PC-9 (cell line): ENCODE measurements around the gene ZNF181. TPM values are rescaled to one million over a fixed set of nuclear protein-coding genes. Genes with fewer than 3 reads are reported as not detected.

Source experiments
- BruUV-seq: library from RNA; stranded (reverse); fragments of 400-500 nt; replicated peaks from 2 replicates; lab custom pipeline; 2021; lab: Mats Ljungman, UMichigan
- CTCF ChIA-PET: fragments of 300-600 bp; sonication (Branson Sonifier 250); formaldehyde crosslinking; loops from one replicate; lab custom pipeline; 2022; ENCODE audit warnings: antibody characterized with exemption; lab: Charles Lee
- POLR2A ChIA-PET: fragments of 300-600 bp; sonication (Branson Sonifier 250); formaldehyde crosslinking; loops from one replicate; lab custom pipeline; 2022; ENCODE audit warnings: antibody characterized with exemption; ENCODE audit not compliant: unreplicated experiment; lab: Charles Lee
- DNase-seq, 2 experiments: peaks; one replicate each; pipeline versions ENCODE4 v3.0.0 to v3.0.0-alpha.2; 2015 to 2022; ENCODE audit warnings: mixed read lengths in 1 of 2
- H2AFZ ChIP-seq: fragments of 200-600 bp; sonication (generic); 2 replicates; pipeline ENCODE4 v1.8.1; 2017; ENCODE audit warnings: antibody characterized with exemption
- H3F3A ChIP-seq: fragments of 200-600 bp; sonication (generic); 2 replicates; pipeline ENCODE4 v1.8.1; 2017; ENCODE audit warnings: antibody characterized with exemption, mild to moderate bottlenecking, low read depth; ENCODE audit not compliant: insufficient read depth
- H3K27ac ChIP-seq: fragments of 200-600 bp; sonication (generic); 2 replicates; pipeline ENCODE4 v1.6.1; 2016; ENCODE audit warnings: mixed run types
- H3K27me3 ChIP-seq: fragments of 200-600 bp; sonication (generic); 2 replicates; pipeline ENCODE4 v1.6.1; 2016; ENCODE audit warnings: low read depth, mixed run types; ENCODE audit not compliant: insufficient read depth
- H3K36me3 ChIP-seq: fragments of 200-600 bp; sonication (generic); 2 replicates; pipeline ENCODE4 v1.6.1; 2016; ENCODE audit warnings: low read depth, mixed run types
- H3K4me1 ChIP-seq: fragments of 200-600 bp; sonication (generic); replicated peaks from 2 replicates; pipeline ENCODE4 v1.6.1; 2016; ENCODE audit warnings: mixed run types; ENCODE audit not compliant: insufficient read depth
- H3K4me2 ChIP-seq: fragments of 200-600 bp; sonication (generic); 2 replicates; pipeline ENCODE4 v1.6.1; 2017; ENCODE audit warnings: mixed run types
- H3K4me3 ChIP-seq: fragments of 200-600 bp; sonication (generic); 2 replicates; pipeline ENCODE4 v1.6.1; 2016; ENCODE audit warnings: mixed run types
- H3K79me2 ChIP-seq: fragments of 200-600 bp; sonication (generic); 2 replicates; pipeline ENCODE4 v1.6.1; 2017; ENCODE audit warnings: low read depth, mixed run types
- H3K9me2 ChIP-seq: fragments of 200-600 bp; sonication (generic); 2 replicates; pipeline ENCODE4 v1.8.1; 2017; ENCODE audit warnings: mild to moderate bottlenecking; ENCODE audit not compliant: insufficient read depth
- H3K9me3 ChIP-seq: fragments of 200-600 bp; sonication (generic); 2 replicates; pipeline ENCODE4 v1.8.1; 2016; ENCODE audit warnings: low read depth; ENCODE audit not compliant: insufficient read depth
- H4K20me1 ChIP-seq: fragments of 200-600 bp; sonication (generic); 2 replicates; pipeline ENCODE4 v1.8.1; 2017; ENCODE audit not compliant: insufficient read depth
- EZH2 ChIP-seq: fragments of 200-600 bp; sonication (generic); IDR thresholded peaks from 2 replicates; pipeline ENCODE4 v1.8.0; 2017; ENCODE audit warnings: antibody characterized with exemption, low read depth
- intact Hi-C: fragments of 100-400 bp; cut with micrococcal nuclease; formaldehyde crosslinking; loops from one replicate; pipeline ENCODE4 v1.10.0; 2022; ENCODE audit not compliant: unreplicated experiment
- total RNA-seq: library from RNA; stranded (reverse); gene quantifications from 2 replicates; pipeline ENCODE4 v1.2.3, GENCODE V29; 2021
- TF ChIP-seq, protein P1 (sequence below): fragments of 200-600 bp; sonication (generic); conservative IDR thresholded peaks from 2 replicates; pipeline ENCODE4 v1.6.1; 2017; ENCODE audit warnings: mixed run types, antibody characterized with exemption, mild to moderate bottlenecking, moderate library complexity

ZNF181 gene
- total RNA-seq, 1 experiment from 2014 or later = 4.7 TPM

GRCh38 chr19:34772697-34773554 lies 38.9 kb downstream of the ZNF181 start, which contains the start of gene ZNF599:
TSS of gene ZNF599 (minus strand) at chr19:34773215. CDS start at chr19:34772841, 374 bp downstream.
- Histone ChIP-seq H3K36me3 (0 out of 2 replicates have a peak, but pooled peaks cover 6% of the 10 kb centered on the region), H3K4me1 (no peaks in the 10 kb centered on the region), H3F3A (no peaks in the 10 kb centered on the region), H3K27me3 (no peaks in the 10 kb centered on the region), H3K79me2 (no peaks in the 10 kb centered on the region), H3K27ac (no peak within 1 kb of the TSS), H2AFZ (peak within 1 kb of the TSS; percentile 98), H3K4me2 (peak within 1 kb of the TSS; percentile 77), H3K9me2 (no peaks in the 10 kb centered on the region), H4K20me1 (no peaks in the 10 kb centered on the region), H3K9me3 (no peaks in the 10 kb centered on the region), H3K4me3 (peak within 1 kb of the TSS; percentile 75)
- DNase-seq = peak; percentile 71 to 84
- intact Hi-C loops = loop anchor here (1.0 kb wide), 1 partner anchor 39 kb away; the partner anchor contains the start of gene ZNF181
- TF ChIP-seq EZH2 = no peak
- TF ChIP-seq, protein P1, sequence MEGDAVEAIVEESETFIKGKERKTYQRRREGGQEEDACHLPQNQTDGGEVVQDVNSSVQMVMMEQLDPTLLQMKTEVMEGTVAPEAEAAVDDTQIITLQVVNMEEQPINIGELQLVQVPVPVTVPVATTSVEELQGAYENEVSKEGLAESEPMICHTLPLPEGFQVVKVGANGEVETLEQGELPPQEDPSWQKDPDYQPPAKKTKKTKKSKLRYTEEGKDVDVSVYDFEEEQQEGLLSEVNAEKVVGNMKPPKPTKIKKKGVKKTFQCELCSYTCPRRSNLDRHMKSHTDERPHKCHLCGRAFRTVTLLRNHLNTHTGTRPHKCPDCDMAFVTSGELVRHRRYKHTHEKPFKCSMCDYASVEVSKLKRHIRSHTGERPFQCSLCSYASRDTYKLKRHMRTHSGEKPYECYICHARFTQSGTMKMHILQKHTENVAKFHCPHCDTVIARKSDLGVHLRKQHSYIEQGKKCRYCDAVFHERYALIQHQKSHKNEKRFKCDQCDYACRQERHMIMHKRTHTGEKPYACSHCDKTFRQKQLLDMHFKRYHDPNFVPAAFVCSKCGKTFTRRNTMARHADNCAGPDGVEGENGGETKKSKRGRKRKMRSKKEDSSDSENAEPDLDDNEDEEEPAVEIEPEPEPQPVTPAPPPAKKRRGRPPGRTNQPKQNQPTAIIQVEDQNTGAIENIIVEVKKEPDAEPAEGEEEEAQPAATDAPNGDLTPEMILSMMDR = no peak
- ChIA-PET POLR2A (interaction anchor here (0.8 kb wide), 1 partner anchor 96 kb away, joined by 3 read pairs; the partner anchor contains the start of gene ZNF302), CTCF (no interaction called here)
- TSS peak; percentile 68 for BruUV-seq

DNA sequence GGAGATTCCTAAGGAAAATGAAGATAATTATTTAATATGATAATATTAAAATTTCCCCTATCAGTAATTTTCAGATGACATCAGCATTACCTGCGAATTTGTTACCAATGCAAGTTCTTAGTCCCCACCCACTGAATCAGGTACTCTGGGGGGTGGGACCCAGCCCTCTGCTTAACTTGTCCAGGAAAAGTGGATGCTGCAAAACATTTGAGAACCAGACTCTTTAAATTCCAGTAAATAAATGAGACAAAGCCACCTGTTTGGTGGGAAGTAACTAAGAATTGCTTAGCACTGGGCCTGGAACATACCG lies 39.5 kb downstream of the ZNF181 start:
- H3K4me3 ChIP-seq = peak overlapping the region; percentile 75; the same call in 1 of the 2 replicates
- H3K36me3 ChIP-seq = 0 out of 2 replicates have a peak, but pooled peaks cover 6% of the 10 kb centered on the region
- H4K20me1 ChIP-seq = no peaks in the 10 kb centered on the region
- BruUV-seq = no TSS peak
- no peaks in the 10 kb centered on the region for H3K27me3 ChIP-seq
- H3K4me1 ChIP-seq = no peaks in the 10 kb centered on the region
- H3K27ac ChIP-seq = no peak overlapping the region
- H2AFZ ChIP-seq = peak overlapping the region; percentile 98
- intact Hi-C loops = loop anchor here (1.0 kb wide), 1 partner anchor 39 kb away; the partner anchor contains the start of gene ZNF181
- ChIA-PET CTCF (no interaction called here), POLR2A (no interaction called here)
- DNase-seq = no peak
- H3K4me2 ChIP-seq = peak overlapping the region; percentile 77
- no peaks in the 10 kb centered on the region for H3K9me2 ChIP-seq
- H3K79me2 ChIP-seq = no peaks in the 10 kb centered on the region
- TF ChIP-seq, protein P1 = no peak
- no peak for TF ChIP-seq EZH2
- H3F3A ChIP-seq = no peaks in the 10 kb centered on the region
- no peaks in the 10 kb centered on the region for H3K9me3 ChIP-seq

GRCh38 chr19:34774857-34775256 lies 40.8 kb downstream of the ZNF181 start:
- intact Hi-C loops = no loop called here
- TF ChIP-seq EZH2 = no peak
- TF ChIP-seq, protein P1 = no peak
- no peaks in the 10 kb centered on the region for H3K9me2 ChIP-seq
- no peak overlapping the region for H3K27ac ChIP-seq
- H4K20me1 ChIP-seq = no peaks in the 10 kb centered on the region
- ChIA-PET CTCF (no interaction called here), POLR2A (no interaction called here)
- H2AFZ ChIP-seq = no peak overlapping the region
- no peaks in the 10 kb centered on the region for H3K79me2 ChIP-seq
- H3K4me1 ChIP-seq = no peaks in the 10 kb centered on the region
- no peaks in the 10 kb centered on the region for H3K27me3 ChIP-seq
- H3K36me3 ChIP-seq = 0 out of 2 replicates have a peak, but pooled peaks cover under 1% of the 10 kb centered on the region
- H3K4me2 ChIP-seq = no peak overlapping the region
- DNase-seq = no peak
- H3K4me3 ChIP-seq = no peak overlapping the region
- no TSS peak for BruUV-seq
- H3F3A ChIP-seq = no peaks in the 10 kb centered on the region
- no peaks in the 10 kb centered on the region for H3K9me3 ChIP-seq
